Measurements from ENCODE around the gene CHRNA3.
"Not testable (repeated sequence)": the region's sequence is repeated elsewhere in the genome, so short reads cannot be mapped to it uniquely, and the experiment has no call there.

The CHRNA3 gene

GRCh38 chr15:78563092-78563491 lies 57.7 kb downstream of the CHRNA3 start:
- Histone ChIP-seq H3K4me3 (ENCODE audit: insufficient read depth, low read length, poor library complexity, severe bottlenecking) (no peak overlapping the region), H3K27ac (ENCODE audit: low read depth, low read length) (no peak overlapping the region), H3K4me2 (ENCODE audit: low read depth, low read length, poor library complexity, severe bottlenecking) (no peak overlapping the region), H2AFZ (ENCODE audit: low read depth, low read length, severe bottlenecking) (no peak overlapping the region), H3K27me3 (ENCODE audit: low read length) (no peaks in the 10 kb centered on the region), H4K20me1 (ENCODE audit: low read depth, low read length) (no peaks in the 10 kb centered on the region), H3K36me3 (ENCODE audit: low read length) (no peaks in the 10 kb centered on the region), H3K9me2 (replicated peaks; ENCODE audit: insufficient read depth, low read length) (no peaks in the 10 kb centered on the region), H3F3A (ENCODE audit: insufficient read depth) (no peaks in the 10 kb centered on the region), H3K9ac (ENCODE audit: low read length) (no peak overlapping the region), H3K79me2 (ENCODE audit: insufficient read depth, low read length) (no peaks in the 10 kb centered on the region), H3K9me3 (ENCODE audit: insufficient read depth, low read length) (no peaks in the 10 kb centered on the region)
- TF ChIP-seq EZH2phosphoT487 (conservative IDR thresholded peaks at IDR 0.05; ENCODE audit: low read length) (no peak), CTCF (IDR thresholded peaks at IDR 0.05; ENCODE audit: insufficient read depth, low read length, poor library complexity, severe bottlenecking) (no peak)

GRCh38 chr15:78561490-78561889 lies 59.3 kb downstream of the CHRNA3 start:
- no peaks in the 10 kb centered on the region for H3K36me3 ChIP-seq (ENCODE audit: low read length)
- no peaks in the 10 kb centered on the region for H3K9me2 ChIP-seq (replicated peaks; ENCODE audit: insufficient read depth, low read length)
- H4K20me1 ChIP-seq (ENCODE audit: low read depth, low read length): no peaks in the 10 kb centered on the region
- H3K9ac ChIP-seq (ENCODE audit: low read length): no peak overlapping the region
- H3K27me3 ChIP-seq (ENCODE audit: low read length): no peaks in the 10 kb centered on the region
- no peaks in the 10 kb centered on the region for H3K79me2 ChIP-seq (ENCODE audit: insufficient read depth, low read length)
- no peak overlapping the region for H3K27ac ChIP-seq (ENCODE audit: low read depth, low read length)
- H3K4me3 ChIP-seq (ENCODE audit: insufficient read depth, low read length, poor library complexity, severe bottlenecking): no peak overlapping the region
- no peak overlapping the region for H3K4me2 ChIP-seq (ENCODE audit: low read depth, low read length, poor library complexity, severe bottlenecking)
- no peaks in the 10 kb centered on the region for H3K9me3 ChIP-seq (ENCODE audit: insufficient read depth, low read length)
- no peaks in the 10 kb centered on the region for H3F3A ChIP-seq (ENCODE audit: insufficient read depth)
- no peak for TF ChIP-seq CTCF (IDR thresholded peaks at IDR 0.05; ENCODE audit: insufficient read depth, low read length, poor library complexity, severe bottlenecking)
- no peak for TF ChIP-seq EZH2phosphoT487 (conservative IDR thresholded peaks at IDR 0.05; ENCODE audit: low read length)
- no peak overlapping the region for H2AFZ ChIP-seq (ENCODE audit: low read depth, low read length, severe bottlenecking)

GRCh38 chr15:78560201-78560600 lies 60.6 kb downstream of the CHRNA3 start:
- H3K36me3 ChIP-seq (ENCODE audit: low read length); H3K4me3 ChIP-seq (ENCODE audit: insufficient read depth, low read length, poor library complexity, severe bottlenecking); H4K20me1 ChIP-seq (ENCODE audit: low read depth, low read length); H3K79me2 ChIP-seq (ENCODE audit: insufficient read depth, low read length); H3F3A ChIP-seq (ENCODE audit: insufficient read depth); H2AFZ ChIP-seq (ENCODE audit: low read depth, low read length, severe bottlenecking); H3K9ac ChIP-seq (ENCODE audit: low read length); H3K27me3 ChIP-seq (ENCODE audit: low read length); H3K27ac ChIP-seq (ENCODE audit: low read depth, low read length); H3K9me3 ChIP-seq (ENCODE audit: insufficient read depth, low read length); H3K9me2 ChIP-seq (replicated peaks; ENCODE audit: insufficient read depth, low read length); H3K4me2 ChIP-seq (ENCODE audit: low read depth, low read length, poor library complexity, severe bottlenecking): not testable (repeated sequence)

- H3K9me3 ChIP-seq (ENCODE audit: insufficient read depth, low read length): no peaks in the 10 kb centered on the region
- H3K36me3 ChIP-seq (ENCODE audit: low read length): peaks cover 16% of the 10 kb centered on the region
- no peaks in the 10 kb centered on the region for H3K9me2 ChIP-seq (replicated peaks; ENCODE audit: insufficient read depth, low read length)
- H4K20me1 ChIP-seq (ENCODE audit: low read depth, low read length): no peaks in the 10 kb centered on the region
- no peak overlapping the region for H2AFZ ChIP-seq (ENCODE audit: low read depth, low read length, severe bottlenecking)
- no peak overlapping the region for H3K4me2 ChIP-seq (ENCODE audit: low read depth, low read length, poor library complexity, severe bottlenecking)
- H3K79me2 ChIP-seq (ENCODE audit: insufficient read depth, low read length): no peaks in the 10 kb centered on the region
- no peaks in the 10 kb centered on the region for H3K27me3 ChIP-seq (ENCODE audit: low read length)
- H3K27ac ChIP-seq (ENCODE audit: low read depth, low read length): no peak overlapping the region
- H3K9ac ChIP-seq (ENCODE audit: low read length): no peak overlapping the region
- H3K4me3 ChIP-seq (ENCODE audit: insufficient read depth, low read length, poor library complexity, severe bottlenecking): no peak overlapping the region
- 0 out of 2 replicates have a peak, but pooled peaks cover 4% of the 10 kb centered on the region for H3F3A ChIP-seq (ENCODE audit: insufficient read depth)
- TF ChIP-seq EZH2phosphoT487 (conservative IDR thresholded peaks at IDR 0.05; ENCODE audit: low read length) (no peak), CTCF (IDR thresholded peaks at IDR 0.05; ENCODE audit: insufficient read depth, low read length, poor library complexity, severe bottlenecking) (no peak)
These were observed 68.2 kb downstream of the CHRNA3 start for GRCh38 chr15:78552597-78552996.
